Measurements from ENCODE around the gene ADIPOR2.
A peak's percentile ranks its signal among the peaks of the same experiment; 100 is the strongest.
"Not testable (repeated sequence)": the region's sequence is repeated elsewhere in the genome, so short reads cannot be mapped to it uniquely, and the experiment has no call there.

Gene ADIPOR2

DNA sequence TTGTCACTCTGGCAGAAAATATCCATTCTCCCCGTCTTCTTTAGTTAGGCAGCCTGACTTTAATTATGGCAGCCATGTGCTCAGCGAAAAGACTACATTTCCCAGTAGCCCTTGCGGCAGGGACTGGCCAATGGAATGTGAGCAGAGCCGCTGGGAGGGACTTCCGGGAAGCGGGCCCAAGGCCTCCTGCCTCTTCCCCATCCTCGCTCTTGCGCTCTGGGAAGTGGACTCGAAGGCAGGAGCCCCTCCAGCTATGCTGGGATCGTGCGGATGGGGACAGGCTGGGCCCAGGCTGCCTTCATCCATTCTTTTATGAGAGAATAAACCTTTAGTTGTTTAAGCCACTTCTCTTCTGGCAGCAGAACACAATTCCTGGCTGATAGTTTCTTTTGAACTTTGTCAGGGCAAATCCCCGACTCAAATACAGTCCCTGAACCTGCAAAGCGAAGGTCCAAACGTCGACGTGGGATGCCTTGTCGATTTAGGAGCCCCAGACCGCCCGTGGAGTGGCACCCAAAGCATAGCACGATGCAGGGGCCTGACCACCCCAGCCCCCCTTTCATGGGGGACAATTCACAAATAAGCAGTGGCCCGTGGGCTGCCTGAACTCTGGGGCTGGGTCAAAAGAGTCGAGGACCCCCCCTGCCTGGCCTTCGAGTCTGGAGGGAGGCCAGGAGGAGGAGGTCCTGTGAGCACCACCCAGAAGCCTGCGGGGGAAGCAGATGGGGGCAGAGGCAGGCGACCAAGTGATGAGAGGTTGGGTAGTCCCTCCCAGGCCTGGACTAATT, 113.9 kb downstream of the ADIPOR2 start:
- DNase-seq: peak; percentile 92

DNA sequence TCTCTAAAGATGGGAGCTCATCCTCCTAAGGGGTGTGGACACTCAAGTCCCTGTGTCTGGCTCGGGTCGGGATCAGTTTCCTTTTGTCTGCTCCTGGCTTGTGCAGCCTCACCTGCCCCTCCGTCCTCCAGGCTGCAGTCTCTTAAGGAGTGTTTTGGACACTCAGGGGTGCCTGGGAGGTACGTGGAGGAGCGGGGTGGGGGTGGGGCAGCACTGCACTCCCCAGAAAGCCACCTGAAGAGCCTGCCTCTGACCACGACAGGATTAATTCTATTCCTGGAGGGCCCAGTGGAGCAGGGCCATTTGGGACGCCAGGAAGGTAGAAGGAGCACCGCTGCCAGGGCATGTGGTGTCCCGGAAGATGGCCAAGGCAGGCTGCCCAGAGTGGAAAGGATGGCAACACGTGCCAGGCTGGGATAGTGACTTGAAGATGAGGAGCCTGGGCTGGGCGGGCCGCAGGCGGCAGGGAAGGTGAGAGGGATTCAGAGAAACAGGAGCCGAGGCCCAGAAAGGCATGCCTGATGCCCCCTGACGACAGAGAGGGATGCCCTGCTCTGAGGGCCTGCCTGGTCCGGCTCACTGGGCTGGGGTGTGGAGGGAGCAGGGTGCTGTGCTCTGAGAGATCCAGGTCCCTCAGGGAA, 114.7 kb downstream of the ADIPOR2 start:
- no peak for DNase-seq

DNA sequence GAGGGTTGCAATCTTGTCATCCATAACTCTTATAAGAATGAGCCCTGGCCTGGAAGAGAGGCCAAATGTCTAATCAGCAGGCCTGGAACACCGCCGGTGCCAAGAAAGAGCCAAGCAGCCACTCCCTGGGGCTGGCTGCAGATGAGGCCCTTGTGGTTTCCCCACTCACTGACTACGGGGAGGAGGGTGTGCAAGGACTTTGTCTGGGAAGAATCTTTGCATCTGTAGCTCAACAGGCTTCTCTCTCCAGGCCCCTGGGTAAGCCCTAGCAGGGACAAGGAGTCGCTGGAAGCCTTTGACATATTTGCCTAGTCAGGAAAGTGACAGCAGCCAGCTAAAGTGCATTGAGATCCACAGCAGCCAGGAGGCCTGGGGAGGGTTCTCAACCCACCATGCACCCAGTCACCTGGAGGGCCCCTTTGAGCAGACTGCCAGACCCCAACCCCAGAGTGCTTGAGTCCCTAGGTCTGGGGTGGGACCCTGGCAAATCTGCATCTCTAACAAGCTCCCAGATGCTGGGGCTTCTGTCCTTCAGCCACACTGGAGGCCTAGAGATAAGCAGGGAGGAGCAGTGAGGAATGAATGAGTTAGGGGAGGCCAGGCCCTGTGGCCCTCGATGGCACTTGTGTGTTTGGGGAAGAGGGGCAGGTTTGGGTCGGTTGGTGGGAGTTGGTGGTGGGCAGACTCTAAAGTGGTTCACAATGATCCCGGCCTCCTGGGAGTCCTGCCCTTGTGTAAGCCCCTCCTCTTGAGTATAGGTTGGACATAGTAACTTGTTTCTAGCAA, 115.6 kb downstream of the ADIPOR2 start:
- DNase-seq: no peak

DNA sequence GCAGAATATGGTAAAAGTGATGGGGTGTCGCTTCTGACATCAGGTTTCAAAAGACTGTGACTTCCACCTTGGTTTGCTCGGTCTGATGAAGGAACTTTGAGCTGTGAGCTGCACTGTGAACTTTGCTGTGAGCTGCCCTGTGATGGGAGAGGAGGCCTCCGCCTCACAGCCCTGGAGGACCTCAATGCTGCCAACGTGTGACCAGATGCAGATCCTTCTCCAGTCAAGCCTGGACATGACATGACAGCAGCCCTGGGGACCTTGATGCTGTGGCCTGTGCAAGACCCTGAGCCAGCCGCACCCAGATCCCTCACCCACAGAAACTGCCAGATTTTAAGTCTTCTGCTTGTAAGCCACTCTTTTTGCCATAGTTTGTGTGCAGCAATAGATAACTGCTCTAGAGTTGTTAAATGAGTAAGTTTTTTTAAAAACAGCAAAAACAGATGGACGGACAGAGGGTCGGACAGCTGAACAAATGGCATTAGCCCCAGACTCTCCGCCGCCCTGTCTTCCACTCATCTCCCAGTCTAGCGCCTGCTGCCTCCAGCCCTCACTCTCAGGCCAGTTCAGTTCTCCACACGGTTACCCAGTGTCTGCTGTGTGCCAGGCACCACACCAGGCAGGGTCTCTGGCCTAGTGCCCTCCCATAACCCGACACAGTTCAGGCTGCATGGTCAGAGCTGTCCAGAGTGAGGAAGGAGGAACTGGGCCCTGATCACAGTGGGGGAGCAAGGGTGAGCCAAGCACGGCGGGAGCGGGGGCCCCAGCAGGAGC, 116.4 kb downstream of the ADIPOR2 start:
- DNase-seq: no peak

DNA sequence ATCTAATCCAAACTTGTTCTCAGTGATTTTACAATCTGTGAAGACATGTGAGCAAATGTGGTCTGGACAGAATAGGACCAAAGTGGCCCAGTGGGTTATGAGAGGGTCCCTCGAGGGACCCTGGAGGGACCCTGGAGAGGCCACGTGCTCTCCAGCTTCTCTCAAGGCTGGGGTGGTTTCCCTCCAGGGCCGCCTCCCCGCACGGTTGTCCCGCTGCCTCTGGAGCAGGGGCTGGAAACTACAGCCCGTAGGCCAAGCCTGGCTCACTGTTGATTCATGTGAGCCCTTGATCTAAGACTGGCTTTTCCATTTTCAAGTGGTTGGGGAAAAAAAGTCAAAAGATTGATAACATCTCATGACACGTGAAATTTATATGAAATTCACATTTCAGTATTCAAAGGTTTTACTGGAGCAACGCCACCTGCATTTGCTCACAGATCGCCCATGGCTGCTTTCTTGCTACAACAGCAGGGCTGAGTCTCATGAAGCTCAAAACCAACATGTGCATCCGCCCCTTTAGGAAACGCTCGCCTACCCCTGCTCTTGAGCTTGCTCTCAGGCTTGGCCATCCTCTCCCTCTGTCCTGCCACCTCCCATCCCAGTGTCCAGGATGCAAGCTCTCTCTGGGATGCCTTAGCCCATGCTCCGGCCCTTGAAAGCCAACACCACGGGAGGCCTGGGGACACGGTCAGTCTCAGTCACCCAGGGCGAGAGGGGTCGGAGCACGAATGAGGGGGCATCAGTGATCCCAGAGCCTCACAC, 117.3 kb downstream of the ADIPOR2 start:
- DNase-seq: no peak

DNA sequence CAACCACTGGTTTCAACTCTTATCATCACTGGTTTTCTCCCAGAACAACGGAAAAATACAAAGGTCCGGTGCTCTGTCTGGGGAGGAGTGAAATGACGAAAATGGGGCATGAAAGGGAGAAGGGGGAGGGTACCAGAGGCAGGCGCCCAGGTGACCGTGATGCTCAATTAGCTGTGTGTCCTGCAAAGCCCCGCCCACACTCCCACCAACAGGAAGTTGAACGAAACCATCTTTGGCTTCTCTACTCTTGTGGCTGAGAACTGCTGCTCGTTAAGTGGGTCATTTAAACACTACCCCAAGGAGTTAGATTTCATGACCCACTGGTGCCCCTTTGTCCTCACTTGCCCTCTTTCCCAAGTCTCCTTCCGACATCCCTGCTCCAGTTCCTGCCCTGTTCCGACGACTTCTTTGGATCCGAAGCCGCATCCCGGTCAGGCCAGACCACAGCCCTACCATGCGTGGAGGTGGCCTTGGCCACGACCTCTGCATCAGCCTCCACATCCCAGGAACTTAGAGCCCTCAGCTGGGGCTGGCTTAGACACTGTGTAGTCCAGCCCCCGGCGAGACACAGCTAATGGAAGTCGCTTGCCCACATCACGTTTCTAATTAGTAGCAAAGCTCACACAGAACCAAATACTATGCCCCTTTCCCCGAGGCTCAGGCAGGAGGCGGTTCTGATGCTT, 118.1 kb downstream of the ADIPOR2 start:
- DNase-seq: no peak

DNA sequence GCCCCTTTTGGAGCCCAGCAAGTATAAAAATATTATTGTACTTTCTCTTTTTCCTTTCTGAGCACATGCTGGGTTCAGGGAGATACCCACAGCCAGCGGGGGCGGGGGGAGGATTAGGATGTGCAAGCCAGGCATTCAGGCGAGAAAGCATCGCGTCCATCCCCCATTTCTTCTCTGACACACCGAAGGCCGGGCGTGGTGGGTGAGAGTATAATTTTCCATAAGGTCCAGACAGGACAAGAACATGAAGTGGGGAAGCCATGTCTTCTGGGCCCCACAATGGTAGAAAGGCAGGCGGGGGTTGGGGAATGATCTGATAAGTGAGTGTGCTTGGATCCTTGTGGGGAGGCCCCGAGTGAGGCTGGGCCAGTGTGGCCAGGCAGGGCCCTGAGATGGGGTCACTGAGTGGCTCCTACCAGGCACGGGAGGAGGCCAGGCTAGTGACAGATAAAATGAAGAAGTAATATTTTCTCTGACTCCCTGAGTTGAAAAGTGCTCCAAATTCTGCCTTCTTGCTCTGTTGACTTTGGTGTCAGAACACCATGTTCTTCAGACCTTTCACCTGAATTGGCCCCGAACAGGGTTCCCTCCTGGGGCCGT, 118.8 kb downstream of the ADIPOR2 start:
- DNase-seq: no peak

DNA sequence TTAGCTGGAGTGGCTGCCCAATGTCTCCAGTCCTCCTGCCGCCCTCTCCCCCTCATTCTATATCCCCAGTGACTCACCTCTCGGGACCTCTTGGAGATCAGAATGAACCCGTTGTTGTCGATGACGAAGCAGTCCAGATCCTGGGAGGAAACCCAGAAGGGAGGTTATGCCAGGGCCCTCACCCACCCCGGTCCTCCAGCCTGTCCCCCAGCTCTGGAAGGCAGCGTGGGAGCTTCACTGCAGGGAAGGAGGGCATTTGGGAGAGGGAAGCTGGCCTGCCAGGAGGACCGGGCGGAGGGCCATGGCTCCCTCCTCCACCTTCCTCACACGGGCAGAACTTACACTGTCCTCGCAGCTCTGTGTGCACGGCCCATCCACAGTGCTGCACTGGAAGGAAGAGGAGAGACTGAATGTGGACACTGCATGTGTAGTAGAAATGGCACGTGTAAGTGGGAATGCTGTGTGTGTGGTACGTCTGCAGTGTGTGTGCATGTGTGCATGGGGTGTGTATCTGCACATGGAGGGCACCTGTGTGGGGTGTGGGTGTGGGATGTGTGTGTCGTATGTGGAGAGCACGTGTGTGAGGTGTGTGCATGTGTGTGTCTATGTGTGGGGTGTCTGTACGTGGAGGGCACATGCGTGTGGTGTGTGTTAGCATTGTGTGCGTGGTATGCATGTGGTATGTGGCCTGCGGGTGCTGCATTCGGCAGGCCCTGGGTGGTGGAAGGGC, 119.5 kb downstream of the ADIPOR2 start:
- DNase-seq: no peak

DNA sequence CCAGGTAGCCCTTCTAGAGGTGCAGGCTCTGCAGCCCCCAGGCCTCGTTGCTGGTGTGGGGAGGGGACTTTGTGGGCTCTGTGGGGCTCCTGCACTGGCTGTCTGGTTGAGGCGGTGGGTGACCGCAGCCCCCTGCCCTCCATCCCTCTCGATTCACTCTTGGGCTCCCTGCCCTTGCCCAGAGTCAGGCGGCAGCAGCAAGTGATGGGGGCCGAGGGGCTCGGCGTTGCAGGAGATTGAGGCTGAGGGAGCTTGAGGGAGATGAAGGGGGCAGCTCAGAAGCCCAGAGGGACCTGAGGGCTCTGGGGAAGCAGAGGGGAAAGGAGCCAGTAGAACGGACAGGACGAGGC, 120.0 kb downstream of the ADIPOR2 start:
- DNase-seq: no peak

DNA sequence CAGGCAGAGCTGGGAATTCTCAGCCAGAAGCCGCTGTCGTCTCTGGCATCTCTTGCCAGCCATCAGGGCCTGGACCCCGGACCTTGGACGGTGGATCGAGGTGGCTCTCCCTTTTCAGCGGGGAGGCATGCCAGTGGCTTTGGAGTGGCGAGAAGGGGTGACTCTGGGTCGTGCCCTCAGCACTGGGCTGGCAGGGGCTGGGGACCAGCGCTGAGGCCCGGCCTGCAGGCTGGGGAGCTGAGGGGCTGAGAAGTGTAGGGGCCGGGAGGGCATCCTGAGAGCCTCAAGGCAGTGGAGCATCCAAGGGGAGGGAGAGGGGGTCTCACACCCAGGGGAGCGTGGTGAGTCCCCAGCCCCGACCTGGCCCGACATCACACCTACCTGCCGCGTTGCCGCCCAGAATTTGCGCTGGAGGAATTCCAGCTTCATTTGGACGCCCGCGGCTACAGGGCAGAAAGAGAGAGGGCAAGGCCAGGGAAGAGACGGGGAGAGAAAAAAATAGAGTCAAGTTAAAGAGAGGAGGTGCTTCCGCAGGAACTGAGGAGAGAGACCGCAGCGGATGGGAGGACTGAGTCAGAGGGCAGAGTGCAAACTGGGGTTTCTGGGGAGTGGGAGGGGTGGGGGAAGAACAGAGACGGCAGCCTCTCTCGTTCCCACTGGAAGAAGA, 120.5 kb downstream of the ADIPOR2 start:
- DNase-seq: no peak

DNA sequence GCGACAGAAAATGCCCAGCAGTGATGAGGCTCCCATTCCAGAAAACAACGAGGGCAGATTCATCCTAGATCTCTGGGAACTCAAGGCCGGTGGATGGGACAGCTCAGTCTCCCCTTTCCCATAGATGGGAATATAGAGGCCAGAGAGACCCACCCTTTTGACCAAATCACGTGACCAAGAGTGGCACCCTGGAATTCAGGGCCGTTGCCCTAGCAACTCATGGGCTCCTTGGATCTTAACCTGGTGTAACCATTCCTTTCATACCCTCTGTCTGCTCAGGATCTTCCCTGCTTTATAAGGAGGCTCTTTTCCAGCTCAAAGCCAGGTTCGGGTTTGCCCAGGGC, 121.0 kb downstream of the ADIPOR2 start:
- DNase-seq: no peak

DNA sequence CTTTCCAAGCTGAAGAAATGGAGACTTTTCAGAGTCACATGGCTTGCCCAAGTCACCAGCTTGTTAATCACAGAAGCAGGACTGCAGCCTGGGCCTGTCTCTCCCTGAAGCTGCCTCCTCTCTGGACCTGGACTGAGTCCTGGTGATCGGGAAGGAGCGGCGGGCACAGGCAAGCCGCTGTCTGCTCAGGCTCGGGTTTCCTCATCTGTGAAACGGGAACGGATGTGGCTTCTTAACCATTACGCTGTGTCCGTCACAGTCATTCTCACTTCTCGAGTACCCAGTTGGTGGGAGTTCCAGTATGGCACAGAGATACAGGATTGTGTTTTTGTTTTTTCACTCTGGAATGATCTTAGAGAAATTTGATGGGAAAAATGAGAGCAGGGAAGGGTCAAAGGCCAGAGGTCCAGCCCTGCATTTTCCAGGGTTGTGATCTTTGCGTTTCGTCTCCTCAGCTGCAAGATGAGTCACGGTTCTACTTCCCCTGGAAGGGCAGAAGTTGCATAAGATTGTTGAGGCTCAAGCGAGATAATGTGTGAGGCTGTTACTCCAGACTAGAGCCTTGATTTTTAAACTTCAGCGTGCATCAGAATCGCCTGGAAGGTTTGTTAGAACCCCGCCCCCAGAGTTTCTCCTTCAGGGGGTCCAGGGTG, 121.9 kb downstream of the ADIPOR2 start:
- DNase-seq: no peak

DNA sequence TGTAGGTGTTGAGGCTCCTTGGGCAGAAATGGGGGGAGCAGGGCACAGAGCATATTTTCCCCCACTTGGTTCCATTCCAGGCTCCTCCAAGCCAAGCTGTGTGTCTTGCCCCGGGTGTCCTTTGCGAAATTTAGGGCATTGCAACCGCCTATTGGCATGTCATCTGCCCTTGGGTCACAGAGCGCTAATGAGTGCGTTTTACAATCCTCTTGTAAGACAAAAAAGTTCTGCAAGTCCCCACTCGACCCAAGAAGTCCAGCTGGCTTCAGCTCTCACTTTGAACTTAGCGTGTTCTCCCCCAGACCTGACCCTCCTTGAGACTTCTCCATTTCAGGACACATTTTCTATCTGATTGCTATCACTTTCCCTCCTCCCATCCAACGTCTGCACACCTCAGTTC, 123.4 kb downstream of the ADIPOR2 start:
- no peak for DNase-seq

DNA sequence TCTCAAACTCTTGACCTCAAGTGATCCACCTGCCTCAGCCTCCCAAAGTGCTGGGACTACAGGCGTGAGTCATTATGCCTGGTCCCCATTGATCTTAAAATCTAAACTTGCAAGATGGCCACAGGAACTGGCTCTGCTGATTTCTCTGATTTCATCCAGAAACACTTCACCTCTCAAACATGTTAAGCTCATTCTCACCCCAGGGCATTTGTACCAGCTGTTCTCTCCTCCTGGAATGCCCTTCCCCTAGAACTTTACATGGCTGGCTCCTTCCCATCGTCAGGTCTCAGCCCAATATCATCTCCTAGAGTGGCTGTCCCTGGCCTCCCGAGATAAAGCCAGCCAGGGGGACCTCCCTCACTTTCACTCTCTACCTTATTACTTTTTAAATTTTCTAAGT, 124.2 kb downstream of the ADIPOR2 start:
- DNase-seq: no peak

DNA sequence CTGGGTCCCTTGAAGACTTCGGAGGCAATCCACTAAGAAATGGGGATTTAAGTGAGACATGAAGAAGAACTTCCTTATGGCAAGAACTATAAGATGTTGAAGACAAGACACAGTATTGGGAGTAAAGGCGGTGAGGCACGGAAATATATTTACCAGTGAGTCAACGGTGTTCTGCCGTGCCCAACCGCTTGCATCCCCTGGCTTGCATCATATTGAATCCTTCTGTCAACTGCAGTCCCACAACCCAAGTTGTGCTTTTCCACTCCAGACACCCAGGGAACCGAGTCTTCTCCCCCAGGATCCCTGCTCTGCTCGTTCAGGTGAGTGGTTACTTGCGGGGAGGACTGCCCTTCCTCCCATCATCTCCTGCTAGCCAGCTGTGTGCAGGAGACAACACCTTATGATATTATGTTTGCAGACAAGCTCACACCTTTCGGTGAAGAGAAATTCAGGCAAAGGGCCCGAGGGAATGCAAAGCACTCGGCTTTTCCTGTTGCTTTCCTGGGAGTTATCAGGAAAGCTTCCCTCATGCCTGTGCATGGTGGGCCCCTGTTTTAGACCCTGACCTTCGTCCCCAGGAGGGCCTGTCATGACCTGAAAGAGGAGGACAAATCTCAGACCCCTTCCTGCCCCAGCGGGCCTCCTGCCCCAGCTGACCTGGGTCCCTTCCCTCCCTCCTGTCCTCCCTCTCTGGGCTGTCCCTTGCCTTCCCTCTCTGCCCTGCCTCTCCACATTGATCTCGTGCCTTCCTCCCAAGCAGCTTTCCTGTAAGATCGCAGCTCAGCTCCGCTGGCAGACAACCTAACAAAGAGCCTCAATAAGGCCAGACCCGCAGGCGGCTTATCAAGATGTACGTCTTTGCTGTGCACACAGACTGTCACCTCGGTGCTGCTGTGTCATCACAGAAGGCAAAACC, 125.2 kb downstream of the ADIPOR2 start:
- DNase-seq: no peak

DNA sequence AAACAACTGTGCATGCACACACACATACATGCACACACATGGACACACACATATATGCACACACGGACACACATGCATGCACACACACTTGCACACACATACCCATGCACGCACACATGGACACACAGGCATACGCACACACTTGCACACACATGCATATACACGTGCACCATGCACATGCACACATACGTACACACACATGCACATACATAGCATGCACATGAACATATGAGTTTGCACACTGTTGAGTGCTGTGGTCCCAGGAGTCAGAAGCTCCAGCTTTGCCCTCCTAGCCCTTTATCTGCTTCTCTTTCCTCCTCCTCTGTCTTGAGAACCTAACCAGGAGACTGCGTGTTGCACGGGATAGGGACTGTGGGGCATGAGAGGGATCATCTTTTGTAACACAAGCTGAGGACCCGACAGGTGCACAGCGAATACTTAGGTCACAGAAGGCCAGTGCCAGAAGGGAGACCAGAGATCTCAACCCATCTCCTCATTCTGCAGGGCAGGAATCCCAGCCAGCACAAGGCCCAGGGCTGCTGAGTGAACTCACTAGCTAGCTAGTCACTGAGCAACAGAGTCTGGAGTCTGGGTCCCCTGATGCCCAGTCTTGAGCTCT, 126.0 kb downstream of the ADIPOR2 start:
- DNase-seq: no peak

DNA sequence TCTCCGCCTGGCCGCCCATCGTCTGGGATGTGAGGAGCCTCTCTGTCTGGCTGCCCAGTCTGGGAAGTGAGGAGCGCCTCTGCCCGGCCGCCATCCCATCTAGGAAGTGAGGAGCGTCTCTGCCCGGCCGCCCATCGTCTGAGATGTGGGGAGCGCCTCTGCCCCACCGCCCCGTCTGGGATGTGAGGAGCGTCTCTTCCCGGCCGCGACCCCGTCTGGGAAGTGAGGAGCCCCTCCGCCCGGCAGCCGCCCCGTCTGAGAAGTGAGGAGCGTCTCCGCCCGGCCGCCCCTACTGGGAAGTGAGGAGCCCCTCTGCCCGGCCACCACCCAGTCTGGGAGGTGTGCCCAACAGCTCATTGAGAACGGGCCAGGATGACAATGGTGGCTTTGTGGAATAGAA, 127.1 kb downstream of the ADIPOR2 start:
- not testable (repeated sequence) for DNase-seq

DNA sequence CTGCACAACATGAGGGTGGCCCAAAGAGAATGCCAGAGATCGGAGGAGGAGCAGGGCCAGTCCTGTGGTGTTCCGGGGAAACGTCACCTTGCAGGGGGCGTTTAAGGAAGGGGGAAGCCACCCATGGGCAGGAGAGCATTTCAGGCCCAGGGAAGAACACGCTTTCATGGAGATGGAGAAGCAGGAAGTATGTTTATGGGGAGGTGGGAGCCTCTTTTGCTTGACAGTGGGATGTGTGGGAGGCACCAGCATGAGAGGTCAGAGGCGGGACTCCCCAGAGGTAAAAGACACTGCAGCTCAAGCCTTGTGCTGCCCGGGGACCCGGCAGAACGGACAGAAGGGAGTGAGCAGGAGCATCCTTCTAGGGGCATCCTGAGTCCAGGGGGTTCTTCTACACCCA, 128.2 kb downstream of the ADIPOR2 start:
- no peak for DNase-seq
